HG03575 (cell line): ENCODE data around the gene ACYP1.
"Not testable (repeated sequence)": the region's sequence is repeated elsewhere in the genome, so short reads cannot be mapped to it uniquely, and the experiment has no call there.

Experiments used
- ATAC-seq: cut with Tn5 transposase; IDR thresholded peaks from one replicate; pipeline ENCODE4 v1.9.1; 2021; ENCODE audit not compliant: unreplicated experiment, insufficient number of reproducible peaks, low FRiP score; ENCODE audit errors: extremely low read depth

ACYP1 gene

GRCh38 chr14:75069811-75070145, 6.0 kb upstream of the ACYP1 start:
- no peak for ATAC-seq

DNA sequence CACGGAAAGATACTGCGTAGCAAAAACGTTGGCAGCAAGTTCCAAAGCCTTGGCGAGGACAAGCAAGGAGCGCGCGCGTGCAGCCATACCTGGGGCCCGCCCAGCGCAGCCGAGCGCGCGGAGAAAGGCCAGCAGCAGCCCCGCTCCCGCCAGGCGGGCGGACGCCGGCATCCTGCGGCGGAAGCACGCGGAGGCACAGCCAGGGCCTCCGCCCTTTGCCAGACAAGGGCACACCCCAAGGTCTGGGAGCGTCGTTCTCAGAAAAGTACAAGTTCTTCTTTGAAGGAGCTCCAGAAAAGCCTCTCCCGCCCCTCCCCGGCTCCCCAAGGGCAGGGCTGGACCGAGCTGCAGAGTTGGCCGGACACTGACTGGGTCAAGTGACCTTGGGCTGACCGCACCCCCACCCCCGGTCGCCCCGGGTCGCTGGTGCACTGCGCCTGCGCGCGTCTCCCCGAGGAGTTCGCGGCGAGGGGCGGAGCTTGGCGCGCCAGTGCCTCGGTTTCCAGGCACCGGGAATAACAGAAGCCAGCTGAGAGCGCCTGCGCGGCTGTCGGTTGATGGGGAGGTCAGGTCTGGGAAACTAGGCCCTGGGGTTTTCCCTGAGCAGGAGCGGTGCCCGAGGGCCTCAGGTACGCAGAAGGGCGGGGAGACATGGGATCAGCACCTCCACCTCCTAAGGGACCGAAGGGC, 5.4 kb upstream of the ACYP1 start, which contains the start of gene ZC2HC1C:
TSS of gene ZC2HC1C (plus strand) at position 521 of the 690 bp plus-strand sequence. CDS start 933 bp downstream, outside the sequence.
- ATAC-seq: no peak

DNA sequence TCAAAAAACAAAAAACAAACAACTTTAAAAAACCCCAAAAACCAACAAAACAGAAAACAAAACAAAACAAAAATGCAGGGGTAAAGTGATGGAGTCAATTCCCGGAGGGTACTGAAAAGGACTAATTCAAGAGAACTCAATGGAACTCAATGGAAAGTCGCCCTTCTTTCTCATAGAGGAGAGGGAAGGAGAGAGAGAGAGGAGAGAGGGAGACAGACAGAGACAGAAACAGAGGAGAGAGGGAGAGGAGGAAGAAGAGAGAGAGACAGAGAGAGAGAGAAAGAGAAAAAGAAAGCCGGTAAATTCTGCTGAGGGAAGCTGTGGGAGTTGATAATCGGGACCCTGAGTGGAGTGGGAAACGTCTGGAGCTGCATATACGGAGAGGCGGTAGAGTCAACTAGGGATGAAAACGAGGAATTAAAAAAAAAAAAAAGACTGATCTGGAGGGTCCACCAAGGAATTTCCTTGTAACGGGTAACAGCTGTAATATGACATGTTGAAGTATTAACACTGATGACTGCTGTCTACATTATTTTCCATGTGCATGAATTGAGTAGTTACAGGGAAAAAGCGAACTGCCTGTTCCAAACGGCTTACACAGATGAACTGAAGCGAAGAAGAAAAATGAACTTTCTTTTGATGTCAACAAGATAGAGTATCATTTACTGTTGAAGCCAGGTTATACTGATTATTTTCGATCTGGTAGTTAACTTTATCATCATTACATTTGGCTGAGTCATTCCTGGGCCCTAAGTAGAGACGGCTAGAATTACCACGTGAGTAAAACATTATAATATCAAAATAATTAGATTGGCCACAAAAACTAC, 4.7 kb upstream of the ACYP1 start:
- no peak for ATAC-seq

- not testable (repeated sequence) for ATAC-seq
These were observed 3.9 kb upstream of the ACYP1 start for GRCh38 chr14:75067765-75068164.

- no peak for ATAC-seq
These were observed 3.4 kb upstream of the ACYP1 start for GRCh38 chr14:75067212-75067611.

DNA sequence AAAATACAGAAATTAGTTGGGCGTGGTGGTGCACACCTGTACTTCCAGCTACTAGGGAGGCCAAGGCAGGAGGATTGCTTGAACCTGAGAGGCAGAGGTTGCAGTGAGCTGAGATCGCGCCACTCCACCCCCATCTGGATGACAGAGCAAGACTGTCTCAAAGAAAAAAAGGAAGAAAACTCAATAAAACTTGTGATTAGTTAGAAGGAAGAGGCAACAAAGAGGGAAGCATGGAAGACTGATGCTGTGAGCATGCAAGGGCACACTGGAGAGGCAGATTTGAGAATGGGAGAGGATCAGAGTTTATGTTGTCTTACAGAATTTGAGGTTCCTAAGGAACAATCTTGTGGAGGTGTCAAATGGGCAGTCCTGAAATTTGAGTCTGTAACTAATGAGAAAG, 2.9 kb upstream of the ACYP1 start:
- no peak for ATAC-seq

GRCh38 chr14:75064205-75064567, 362 bp upstream of the ACYP1 start:
- no peak for ATAC-seq

- ATAC-seq: no peak
These were observed 811 bp downstream of the ACYP1 start for GRCh38 chr14:75063013-75063412.

DNA sequence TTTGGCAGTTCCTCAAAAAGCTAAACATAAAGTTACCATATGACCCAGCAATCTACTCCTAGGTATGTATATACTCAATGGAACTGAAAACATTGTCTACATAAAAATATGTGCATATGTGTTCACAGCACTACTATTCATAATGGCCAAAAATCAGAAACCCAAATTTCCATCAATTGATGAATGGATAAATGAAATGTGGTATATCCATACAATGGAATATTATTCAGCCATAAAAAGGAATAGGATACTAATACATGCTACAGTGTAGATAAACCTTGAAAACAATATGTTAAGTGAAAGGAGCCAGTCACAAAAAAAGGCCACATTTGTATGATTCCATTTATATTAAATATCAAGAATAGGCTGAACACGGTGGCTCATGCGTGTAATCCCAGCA, 3.4 kb downstream of the ACYP1 start:
- no peak for ATAC-seq

GRCh38 chr14:75059642-75060041, 4.2 kb downstream of the ACYP1 start:
- no peak for ATAC-seq

DNA sequence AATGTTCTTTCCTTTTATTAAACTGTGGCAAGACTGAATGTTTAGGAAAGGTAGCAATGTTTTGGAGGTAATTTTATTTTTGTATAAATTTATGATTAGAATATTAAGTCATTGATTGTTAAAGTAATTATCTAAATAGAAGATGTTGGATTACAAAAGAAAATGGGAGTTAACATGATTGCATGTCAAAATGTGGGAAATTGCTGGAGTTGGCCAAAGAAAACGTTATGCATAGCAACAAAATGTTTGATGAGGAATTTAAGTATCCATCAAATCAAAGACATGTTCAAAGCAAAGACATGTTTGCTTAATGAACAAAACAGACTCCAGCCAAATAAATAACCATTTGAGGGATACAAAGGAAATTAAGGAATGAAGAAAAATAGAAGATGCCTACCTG, 9.4 kb downstream of the ACYP1 start:
- ATAC-seq: no peak

DNA sequence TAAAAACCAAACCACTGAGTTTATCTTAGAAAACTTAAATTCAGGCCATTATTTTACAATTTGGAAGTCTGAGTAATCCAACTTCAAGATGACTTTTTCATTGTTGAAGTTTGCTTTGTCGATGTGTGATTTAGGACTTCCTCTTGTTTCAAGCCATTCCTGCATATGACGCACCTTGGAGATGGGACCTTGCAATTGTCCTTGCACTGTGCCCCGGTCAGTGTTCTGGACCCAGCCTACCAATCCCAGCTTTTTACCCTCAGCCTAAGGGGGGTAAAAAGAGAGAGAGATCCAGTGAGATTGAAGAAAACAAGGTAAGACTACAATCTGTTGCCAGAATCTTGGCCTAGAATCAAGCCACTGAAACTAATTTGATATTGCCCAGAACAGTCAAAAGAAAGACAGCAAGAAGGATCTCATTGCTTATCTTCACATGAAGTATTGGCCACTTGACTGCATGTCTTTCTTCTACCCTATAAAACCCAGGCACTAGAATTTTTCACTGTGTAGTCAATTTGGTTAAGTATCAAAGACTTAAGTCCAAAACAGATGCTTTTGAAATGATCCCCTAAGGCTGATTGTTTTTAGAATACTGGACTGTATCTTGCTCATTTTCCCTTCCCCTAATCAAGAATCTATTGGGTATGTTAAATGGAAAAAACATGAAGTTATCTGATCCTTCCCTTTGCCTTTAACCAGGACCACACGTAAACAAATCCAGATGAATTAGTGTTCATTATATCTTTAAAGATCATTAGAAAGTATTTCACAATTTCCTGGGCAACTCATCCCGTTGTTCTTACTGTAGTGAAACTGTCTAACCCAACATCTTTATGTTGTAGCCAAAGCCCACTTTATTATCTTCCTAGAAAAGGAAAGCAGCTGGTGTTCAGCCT, 10.2 kb downstream of the ACYP1 start:
- ATAC-seq: no peak

GRCh38 chr14:75051556-75051899, 12.3 kb downstream of the ACYP1 start:
- ATAC-seq: no peak

- no peak for ATAC-seq
These were observed 12.8 kb downstream of the ACYP1 start, which contains the start of gene MLH3 for GRCh38 chr14:75050852-75051555. TSS of gene MLH3 (minus strand) at chr14:75051467. CDS start at chr14:75049655, 1,812 bp downstream.

DNA sequence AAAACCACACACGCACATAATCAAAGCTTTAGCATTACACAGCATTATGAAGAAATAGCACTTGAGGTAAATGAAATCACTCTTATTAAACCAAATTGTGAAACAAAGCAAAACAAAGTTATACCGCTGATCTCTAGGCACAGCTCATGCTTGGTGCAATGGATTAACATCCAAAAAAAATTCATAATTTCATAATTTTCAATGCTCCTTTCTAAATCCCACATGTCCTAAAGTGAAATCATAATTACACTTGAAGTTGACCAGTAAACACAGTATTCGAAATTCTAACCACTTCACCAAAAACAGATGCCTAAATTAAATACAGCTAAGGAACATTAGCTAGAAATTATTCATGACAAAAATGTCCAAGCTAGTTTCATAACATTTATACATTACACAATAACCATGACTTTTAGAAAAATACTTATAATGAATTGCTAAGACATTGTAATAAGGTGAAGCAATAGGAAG, 14.1 kb downstream of the ACYP1 start:
- no peak for ATAC-seq

DNA sequence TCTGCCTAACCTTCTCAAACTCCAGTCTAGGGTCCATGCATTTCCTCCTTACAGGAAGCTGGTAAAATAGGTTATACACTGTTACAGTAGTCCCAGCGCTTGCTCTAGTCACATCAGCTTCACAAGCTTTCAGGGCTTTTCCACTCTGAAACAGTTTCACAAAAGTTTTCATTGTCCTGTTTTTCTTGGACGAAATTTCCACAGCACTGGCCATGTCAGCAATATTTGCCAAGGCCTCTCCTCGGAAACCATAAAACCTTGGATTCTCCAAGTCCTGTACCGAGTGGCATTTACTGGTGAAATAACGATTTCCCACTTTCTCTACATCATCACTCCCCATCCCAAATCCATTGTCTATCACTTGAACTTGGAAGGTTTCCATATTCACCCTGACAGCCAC, 14.7 kb downstream of the ACYP1 start:
- no peak for ATAC-seq

- ATAC-seq: no peak
These were observed 15.7 kb downstream of the ACYP1 start for GRCh38 chr14:75048101-75048500.

DNA sequence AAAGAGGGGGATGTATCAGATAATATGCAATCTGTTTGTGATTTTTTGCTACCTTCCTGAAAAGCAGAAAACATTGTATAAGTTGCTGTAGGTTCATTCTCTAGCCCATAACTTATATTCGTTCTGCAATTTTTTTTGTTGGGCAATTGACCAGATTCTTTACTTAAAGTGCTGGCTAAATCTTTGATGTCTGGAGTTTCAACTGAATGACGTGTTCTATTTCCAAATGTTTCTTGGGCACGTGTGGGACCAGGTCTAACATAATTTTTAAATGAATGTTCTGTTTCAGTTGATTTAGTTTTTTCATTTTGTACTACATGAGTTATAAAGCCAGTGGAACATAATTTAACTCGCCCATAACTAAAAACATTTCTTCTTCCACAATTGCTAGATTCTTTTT, 16.3 kb downstream of the ACYP1 start:
- ATAC-seq: no peak

DNA sequence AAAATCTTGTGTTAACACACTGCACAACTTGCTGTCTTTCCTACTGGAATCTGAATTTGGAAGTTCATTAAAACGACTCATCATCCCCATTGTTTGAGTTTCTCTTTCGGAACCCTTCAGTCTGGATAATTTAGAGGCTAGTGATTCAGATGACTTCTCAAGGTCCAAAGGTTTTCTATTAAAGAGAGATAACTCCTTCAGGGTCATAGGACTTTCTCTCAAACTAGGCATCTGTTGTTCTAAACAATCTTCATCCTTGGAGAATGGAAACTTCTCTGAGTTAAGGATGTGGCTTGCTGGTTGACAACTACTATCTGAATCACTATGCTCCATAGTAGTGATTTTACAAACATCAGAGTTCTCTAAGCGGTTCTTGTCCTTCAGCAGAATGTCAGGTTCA, 16.9 kb downstream of the ACYP1 start:
- no peak for ATAC-seq
